ENCODE measurements around the gene KLHL21.

Gene KLHL21

DNA sequence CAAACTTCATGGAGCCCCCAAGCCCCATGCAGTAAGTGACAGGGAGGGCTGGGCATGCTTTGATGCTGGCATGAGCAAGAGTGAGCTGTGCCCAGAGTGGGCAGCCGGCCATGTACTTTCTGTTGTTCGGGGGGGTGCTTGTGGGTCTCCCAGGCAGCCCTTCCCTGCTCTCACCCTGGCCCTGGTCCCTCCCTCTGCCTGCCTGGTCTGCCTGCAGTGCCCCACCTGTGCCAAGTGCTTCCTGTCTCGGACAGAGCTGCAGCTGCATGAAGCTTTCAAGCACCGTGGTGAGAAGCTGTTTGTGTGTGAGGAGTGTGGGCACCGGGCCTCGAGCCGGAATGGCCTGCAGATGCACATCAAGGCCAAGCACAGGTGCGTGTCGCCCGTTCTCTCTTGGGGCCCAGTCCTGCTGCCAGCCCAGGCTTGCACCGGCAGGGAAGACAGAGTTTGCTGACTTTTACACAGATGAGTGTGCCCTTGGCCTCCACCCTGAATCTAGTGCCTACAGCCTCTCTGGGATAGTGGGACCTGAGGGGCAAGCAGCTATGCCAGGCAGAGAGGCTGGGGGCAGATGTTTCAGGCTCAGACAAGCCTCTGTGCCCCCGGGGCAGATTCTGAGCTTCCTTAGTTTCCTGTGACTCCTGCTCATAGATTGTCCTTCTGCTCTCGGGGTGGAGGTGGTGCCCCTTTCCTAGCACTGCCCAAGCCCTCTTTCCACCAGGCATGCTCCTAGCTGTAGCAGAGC is 15.2 kb downstream of the KLHL21 start:
- no peak for DNase-seq (ENCODE audit: low read depth)

DNA sequence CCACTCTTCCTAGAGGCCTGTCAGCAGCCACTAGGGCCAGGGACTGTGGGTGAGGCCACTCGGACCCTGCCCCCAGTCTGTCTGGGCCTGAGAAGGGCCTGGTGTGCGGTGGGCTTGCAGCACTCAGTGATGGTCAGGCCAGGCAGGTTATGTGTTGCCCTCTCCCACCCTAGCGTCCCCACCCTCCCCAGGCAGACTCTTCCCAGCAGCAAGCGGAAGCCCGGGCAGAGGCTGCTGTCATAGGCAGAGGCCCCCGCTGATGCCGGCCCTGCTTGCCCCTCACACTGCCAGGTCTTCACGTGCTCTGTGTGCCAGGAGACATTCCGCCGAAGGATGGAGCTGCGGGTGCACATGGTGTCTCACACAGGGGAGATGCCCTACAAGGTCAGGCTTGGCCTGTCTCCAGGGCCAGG is 16.3 kb downstream of the KLHL21 start:
- H3K4me3 ChIP-seq (ENCODE audit: low read depth, low read length) = no peak overlapping the region
- no peak for TF ChIP-seq CTCF (IDR thresholded peaks at IDR 0.05; ENCODE audit: control insufficient read depth, extremely low read depth, insufficient read depth)
- no peak for DNase-seq (ENCODE audit: low read depth)

More for the DNA sequence above, 15.2 kb downstream of the KLHL21 start:
- H3K4me3 ChIP-seq (ENCODE audit: low read depth, low read length) = no peak overlapping the region
- TF ChIP-seq CTCF (IDR thresholded peaks at IDR 0.05; ENCODE audit: control insufficient read depth, extremely low read depth, insufficient read depth) = no peak

DNA sequence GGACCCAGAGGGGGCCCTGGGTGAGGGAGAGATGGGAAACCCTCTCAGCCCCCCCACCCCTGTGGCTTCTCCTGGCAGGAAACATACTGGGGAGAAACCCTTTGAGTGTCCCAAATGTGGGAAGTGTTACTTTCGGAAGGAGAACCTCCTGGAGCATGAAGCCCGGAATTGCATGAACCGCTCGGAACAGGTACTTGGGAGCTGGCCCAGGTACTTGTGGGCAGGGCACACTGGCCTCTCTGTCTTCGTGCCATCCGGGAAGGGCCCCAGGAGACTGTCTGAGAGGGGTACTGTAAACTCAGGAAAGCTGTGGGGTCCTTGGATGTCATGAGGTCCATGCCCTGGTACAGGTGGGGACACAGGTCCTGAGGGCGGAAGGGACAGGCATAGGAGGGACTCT is 16.8 kb downstream of the KLHL21 start:
- DNase-seq (ENCODE audit: low read depth) = no peak
- no peak overlapping the region for H3K4me3 ChIP-seq (ENCODE audit: low read depth, low read length)
- TF ChIP-seq CTCF (IDR thresholded peaks at IDR 0.05; ENCODE audit: control insufficient read depth, extremely low read depth, insufficient read depth) = no peak

DNA sequence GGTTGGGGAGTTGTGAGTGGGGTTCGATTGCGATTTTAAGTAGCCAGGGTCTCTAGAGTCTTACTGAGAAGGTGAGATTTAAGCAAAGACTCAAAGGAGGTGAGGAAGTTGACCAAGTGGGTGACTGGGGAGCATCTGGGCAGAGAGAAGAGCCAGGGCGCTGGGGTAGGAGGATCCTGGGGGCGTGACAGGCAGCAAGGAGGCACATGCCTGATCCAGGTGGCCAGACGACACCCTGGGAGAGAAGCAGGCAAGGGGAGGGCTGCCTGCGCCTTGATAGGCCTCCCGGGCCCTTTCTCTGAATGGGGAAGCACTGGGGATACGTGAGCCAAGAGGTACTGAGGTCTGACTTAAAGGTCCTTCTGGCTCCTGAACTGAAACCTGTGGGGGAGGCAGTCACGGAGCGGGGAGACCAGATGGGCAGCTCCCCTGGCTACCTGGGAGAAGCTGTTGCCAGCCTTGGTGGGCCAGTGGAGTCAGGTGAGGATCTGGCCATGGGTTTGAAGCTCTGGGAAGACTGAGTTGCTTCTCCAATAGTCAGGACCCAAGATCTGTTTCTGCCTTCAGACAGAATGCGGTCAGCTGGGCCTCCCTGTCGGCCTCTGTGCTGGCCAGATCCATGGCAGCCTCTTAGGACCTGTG is 17.5 kb downstream of the KLHL21 start:
- no peak overlapping the region for H3K4me3 ChIP-seq (ENCODE audit: low read depth, low read length)
- no peak for DNase-seq (ENCODE audit: low read depth)
- TF ChIP-seq CTCF (IDR thresholded peaks at IDR 0.05; ENCODE audit: control insufficient read depth, extremely low read depth, insufficient read depth) = no peak

GRCh38 chr1:6584126-6585080 is 18.3 kb downstream of the KLHL21 start:
- no peak for DNase-seq (ENCODE audit: low read depth)
- H3K4me3 ChIP-seq (ENCODE audit: low read depth, low read length) = no peak overlapping the region
- TF ChIP-seq CTCF (IDR thresholded peaks at IDR 0.05; ENCODE audit: control insufficient read depth, extremely low read depth, insufficient read depth) = no peak

- no peak for DNase-seq (ENCODE audit: low read depth)
- TF ChIP-seq CTCF (IDR thresholded peaks at IDR 0.05; ENCODE audit: control insufficient read depth, extremely low read depth, insufficient read depth) = no peak
- H3K4me3 ChIP-seq (ENCODE audit: low read depth, low read length) = no peak overlapping the region
Observed at GRCh38 chr1:6582370-6582769, 20.3 kb downstream of the KLHL21 start.

Data from LNCaP clone FGC (cell line).